ENCODE measurements around the gene UQCR11. TPM values are rescaled to one million over a fixed set of nuclear protein-coding genes. Genes with fewer than 3 reads are reported as not detected.

The UQCR11 gene
- total RNA-seq, 2 donors from 2014 or later, result 12.2 to 52.4 TPM

DNA sequence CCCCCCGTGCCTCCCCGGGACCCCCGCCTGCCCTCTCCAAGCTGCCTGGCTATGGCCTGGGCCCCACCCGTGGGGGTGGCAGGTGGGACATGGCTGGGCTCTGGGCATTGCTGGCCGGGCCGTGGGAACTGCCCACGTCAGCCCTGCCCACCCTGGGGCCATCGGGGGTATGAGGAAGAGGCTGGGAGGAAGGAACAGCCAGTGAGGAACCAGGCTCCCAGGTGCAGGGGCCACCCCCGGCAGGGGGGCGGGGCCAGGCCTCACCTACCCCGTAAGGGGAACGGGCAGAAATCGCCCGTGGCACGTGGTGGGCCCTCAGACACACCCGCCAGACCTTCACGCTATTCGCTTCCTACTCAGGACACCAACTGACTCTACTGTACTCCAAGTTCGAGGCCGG lies 24.8 kb upstream of the UQCR11 start:
- DNase-seq (no peak), ATAC-seq (no peak)
- TF ChIP-seq POLR2A (IDR thresholded peaks at IDR 0.05), result no peak
- Histone ChIP-seq H3K4me1 (no peaks in the 10 kb centered on the region), H3K9me3 (no peaks in the 10 kb centered on the region), H3K4me3 (no peak overlapping the region), H3K27ac (no peak overlapping the region), H3K36me3 (replicated peaks in 1 of 2; ENCODE audit: insufficient read depth in 1 of 2, low read depth in 2 of 2) (peaks cover 0 to 3% of the 10 kb centered on the region in 2 donors), H3K27me3 (no peaks in the 10 kb centered on the region)
- WGBS, 2 donors, result 87 to 90% methylated on average over 12 to 20 of the region's 20 CpGs
- intact Hi-C loops (cut with DNase I), result no loop called here

DNA sequence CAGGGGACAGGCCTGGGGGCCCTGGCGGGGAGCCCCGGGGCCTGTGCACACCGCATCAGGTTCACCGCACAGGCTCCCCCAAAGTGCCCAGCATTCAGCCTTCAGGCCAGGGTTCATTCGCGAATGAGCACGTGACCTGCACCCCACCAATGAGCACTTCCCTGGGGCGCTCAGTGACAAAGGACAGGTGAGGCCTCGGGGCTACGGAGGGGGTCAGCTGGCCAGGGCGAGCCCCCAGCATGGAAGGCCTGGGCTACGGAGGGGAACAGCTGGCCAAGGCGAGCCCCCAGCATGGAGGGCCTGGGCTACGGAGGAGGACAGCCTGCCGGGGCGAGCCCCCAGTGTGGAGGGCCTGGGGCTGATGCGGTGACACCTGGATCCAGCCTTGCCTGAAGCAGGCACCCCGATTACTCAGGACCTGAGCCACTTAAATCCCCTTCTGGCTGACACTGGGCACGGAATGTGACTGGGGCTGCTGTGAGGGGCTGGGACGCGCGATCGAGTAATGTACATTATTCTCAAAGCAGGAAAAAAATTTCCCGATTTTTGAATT lies 24.1 kb upstream of the UQCR11 start:
- ATAC-seq (no peak), DNase-seq (no peak)
- Histone ChIP-seq H3K27ac (no peak overlapping the region), H3K36me3 (replicated peaks in 1 of 2; ENCODE audit: insufficient read depth in 1 of 2, low read depth in 2 of 2) (peaks cover 0 to 3% of the 10 kb centered on the region in 2 donors), H3K4me3 (no peak overlapping the region), H3K9me3 (no peaks in the 10 kb centered on the region), H3K27me3 (no peaks in the 10 kb centered on the region), H3K4me1 (no peaks in the 10 kb centered on the region)
- WGBS, 2 donors, result 91 to 93% methylated on average over 15 to 21 of the region's 24 CpGs
- no peak for TF ChIP-seq POLR2A (IDR thresholded peaks at IDR 0.05)
- TF ChIP-seq, protein P1, sequence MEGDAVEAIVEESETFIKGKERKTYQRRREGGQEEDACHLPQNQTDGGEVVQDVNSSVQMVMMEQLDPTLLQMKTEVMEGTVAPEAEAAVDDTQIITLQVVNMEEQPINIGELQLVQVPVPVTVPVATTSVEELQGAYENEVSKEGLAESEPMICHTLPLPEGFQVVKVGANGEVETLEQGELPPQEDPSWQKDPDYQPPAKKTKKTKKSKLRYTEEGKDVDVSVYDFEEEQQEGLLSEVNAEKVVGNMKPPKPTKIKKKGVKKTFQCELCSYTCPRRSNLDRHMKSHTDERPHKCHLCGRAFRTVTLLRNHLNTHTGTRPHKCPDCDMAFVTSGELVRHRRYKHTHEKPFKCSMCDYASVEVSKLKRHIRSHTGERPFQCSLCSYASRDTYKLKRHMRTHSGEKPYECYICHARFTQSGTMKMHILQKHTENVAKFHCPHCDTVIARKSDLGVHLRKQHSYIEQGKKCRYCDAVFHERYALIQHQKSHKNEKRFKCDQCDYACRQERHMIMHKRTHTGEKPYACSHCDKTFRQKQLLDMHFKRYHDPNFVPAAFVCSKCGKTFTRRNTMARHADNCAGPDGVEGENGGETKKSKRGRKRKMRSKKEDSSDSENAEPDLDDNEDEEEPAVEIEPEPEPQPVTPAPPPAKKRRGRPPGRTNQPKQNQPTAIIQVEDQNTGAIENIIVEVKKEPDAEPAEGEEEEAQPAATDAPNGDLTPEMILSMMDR (IDR thresholded peaks at IDR 0.05), result no peak
- intact Hi-C loops (cut with DNase I), result no loop called here

DNA sequence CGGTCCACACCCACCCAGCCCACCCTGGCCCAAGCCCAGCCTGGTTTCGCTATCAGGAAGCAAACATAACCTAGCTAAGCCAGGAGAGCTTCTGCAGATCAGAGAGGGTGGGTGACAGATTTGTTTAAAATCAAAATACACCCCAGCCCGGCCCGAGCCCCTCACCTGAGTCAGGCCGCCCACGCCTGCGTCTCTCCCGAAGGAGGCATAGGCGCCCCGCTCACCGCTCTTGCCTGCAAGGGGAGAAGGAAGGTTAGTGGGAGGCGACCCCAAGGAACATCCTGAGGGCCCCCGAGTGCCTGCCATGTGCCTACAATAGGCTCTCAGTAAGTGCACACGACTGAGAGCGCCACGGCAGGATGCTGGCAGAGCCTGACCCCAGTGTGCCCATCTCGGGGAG lies 21.9 kb upstream of the UQCR11 start:
- peaks cover 0 to 3% of the 10 kb centered on the region in 2 donors for H3K36me3 ChIP-seq (replicated peaks in 1 of 2; ENCODE audit: insufficient read depth in 1 of 2, low read depth in 2 of 2)
- ATAC-seq (no peak), DNase-seq (no peak)
- TF ChIP-seq, protein P1 (IDR thresholded peaks at IDR 0.05), result no peak
- TF ChIP-seq POLR2A (IDR thresholded peaks at IDR 0.05), result no peak
- no peaks in the 10 kb centered on the region for H3K27me3 ChIP-seq
- no peak overlapping the region for H3K27ac ChIP-seq
- intact Hi-C loops (cut with DNase I), result no loop called here
- no peaks in the 10 kb centered on the region for H3K9me3 ChIP-seq
- H3K4me1 ChIP-seq, result no peaks in the 10 kb centered on the region
- 80 to 90% methylated on average over 1 to 17 of the region's 17 CpGs for WGBS, 2 donors
- H3K4me3 ChIP-seq, result no peak overlapping the region

DNA sequence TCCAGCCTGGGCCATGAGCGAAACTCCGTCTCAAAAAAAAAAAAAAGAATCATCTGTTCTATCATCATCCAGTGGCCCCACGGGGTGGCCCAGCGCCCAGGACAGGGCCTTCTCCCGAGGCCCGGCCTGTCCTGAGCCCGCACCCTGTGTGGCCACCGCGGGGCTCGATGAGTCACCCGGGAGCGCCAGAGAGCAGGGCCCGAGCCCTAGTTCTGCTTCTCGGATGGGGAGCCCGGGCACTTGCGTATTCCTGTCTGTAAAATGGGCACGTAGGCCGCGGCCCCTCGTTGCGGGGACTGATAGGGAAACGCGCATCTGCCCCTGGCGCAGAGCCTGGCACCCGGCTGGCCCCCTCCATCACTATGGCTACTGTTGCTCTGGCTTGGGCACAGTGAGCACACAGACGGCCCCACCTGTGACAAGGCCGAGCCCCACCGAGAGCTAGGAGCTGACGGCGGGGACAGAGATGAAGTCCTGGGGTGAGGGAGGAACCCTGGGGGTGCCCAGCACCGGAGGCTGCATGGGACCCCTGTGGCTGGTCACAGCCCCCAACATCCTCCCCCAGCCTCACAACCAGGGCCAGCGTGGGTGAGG lies 21.3 kb upstream of the UQCR11 start:
- TF ChIP-seq POLR2A (IDR thresholded peaks at IDR 0.05), result no peak
- TF ChIP-seq, protein P1 (IDR thresholded peaks at IDR 0.05), result no peak
- intact Hi-C loops (cut with DNase I), result no loop called here
- H3K9me3 ChIP-seq, result no peaks in the 10 kb centered on the region
- H3K4me1 ChIP-seq, result no peaks in the 10 kb centered on the region
- WGBS, 2 donors, result 93 to 96% methylated on average over 18 to 29 of the region's 32 CpGs
- H3K36me3 ChIP-seq (replicated peaks in 1 of 2; ENCODE audit: insufficient read depth in 1 of 2, low read depth in 2 of 2), result peaks cover 0 to 3% of the 10 kb centered on the region in 2 donors
- H3K27me3 ChIP-seq, result no peaks in the 10 kb centered on the region
- no peak overlapping the region for H3K4me3 ChIP-seq
- no peak for DNase-seq
- no peak for ATAC-seq
- H3K27ac ChIP-seq, result no peak overlapping the region

DNA sequence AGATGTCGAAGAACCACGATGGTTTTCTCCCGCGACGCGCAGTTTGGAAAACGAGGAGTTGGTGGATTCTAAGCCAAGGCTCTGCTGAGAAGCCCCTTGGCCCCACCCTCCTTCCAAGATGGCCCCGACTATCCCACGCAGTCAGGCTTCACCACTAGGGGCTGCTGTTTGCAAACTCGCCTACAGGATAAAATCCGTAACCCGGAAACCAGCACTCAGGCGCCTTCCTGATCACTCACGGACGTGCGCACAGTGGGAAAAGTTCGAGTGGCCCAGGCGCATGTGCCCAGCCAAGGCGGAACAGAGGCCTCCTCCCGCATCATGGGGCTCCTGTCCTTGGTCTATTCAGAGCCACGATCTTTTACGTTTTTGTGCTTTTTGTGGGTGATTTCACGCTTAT lies 19.2 kb upstream of the UQCR11 start:
- peak in 3 of 4 donors; percentile 35 to 46 (median 40) for DNase-seq
- H3K4me1 ChIP-seq, result no peaks in the 10 kb centered on the region
- no peak for TF ChIP-seq POLR2A (IDR thresholded peaks at IDR 0.05)
- TF ChIP-seq, protein P1 (IDR thresholded peaks at IDR 0.05), result peak; percentile 10 to 44 (median 35)
- H3K27ac ChIP-seq, result no peak overlapping the region
- H3K9me3 ChIP-seq, result no peaks in the 10 kb centered on the region
- WGBS, 2 donors, result 75 to 88% methylated on average over 15 to 23 of the region's 23 CpGs
- ATAC-seq, result peak; percentile 51
- intact Hi-C loops (cut with DNase I), result no loop called here
- no peaks in the 10 kb centered on the region for H3K27me3 ChIP-seq
- H3K36me3 ChIP-seq (replicated peaks in 1 of 2; ENCODE audit: insufficient read depth in 1 of 2, low read depth in 2 of 2), result peaks cover 0 to 3% of the 10 kb centered on the region in 2 donors
- H3K4me3 ChIP-seq, result no peak overlapping the region

Data from body of pancreas (tissue), 4 donors.